Activated naive CD8-positive, alpha-beta T cell treated with anti-CD3 and anti-CD28 coated beads for 36 hours (primary cell): ENCODE measurements around the gene PHPT1. TPM values are rescaled to one million over a fixed set of nuclear protein-coding genes. Genes with fewer than 3 reads are reported as not detected.
"Not testable (repeated sequence)": the region's sequence is repeated elsewhere in the genome, so short reads cannot be mapped to it uniquely, and the experiment has no call there.

Source experiments
- DNase-seq: peaks from one replicate; pipeline ENCODE4 v3.0.0; 2021
- H3K27ac Mint-ChIP-seq: one replicate; pipeline ENCODE4 v1.8.0; 2022; ENCODE audit warnings: mild to moderate bottlenecking, moderate library complexity, mixed read lengths
- H3K27me3 Mint-ChIP-seq: one replicate; pipeline ENCODE4 v1.8.0; 2022; ENCODE audit warnings: mild to moderate bottlenecking, mixed read lengths
- H3K36me3 Mint-ChIP-seq: one replicate; pipeline ENCODE4 v1.8.0; 2021; ENCODE audit warnings: mild to moderate bottlenecking, mixed read lengths
- H3K4me1 Mint-ChIP-seq: one replicate; pipeline ENCODE4 v1.8.0; 2021; ENCODE audit warnings: mixed read lengths
- H3K4me3 Mint-ChIP-seq: one replicate; pipeline ENCODE4 v1.8.0; 2022; ENCODE audit warnings: mild to moderate bottlenecking, moderate library complexity, mixed read lengths
- H3K9me3 Mint-ChIP-seq: one replicate; pipeline ENCODE4 v1.8.0; 2022; ENCODE audit warnings: mixed read lengths
- total RNA-seq, 2 experiments: library from RNA; stranded (reverse); gene quantifications; one replicate each; pipeline ENCODE4 v1.2.3, GENCODE V29; 2021

Gene PHPT1
- total RNA-seq, 2 experiments from 2014 or later = 93.0 to 97.8 TPM

- no peak overlapping the region for H3K27ac Mint-ChIP-seq
- no peak overlapping the region for H3K4me3 Mint-ChIP-seq
These were observed 8.9 kb upstream of the PHPT1 start for GRCh38 chr9:136840140-136840876.

GRCh38 chr9:136840877-136841645, 8.1 kb upstream of the PHPT1 start:
- Mint-ChIP-seq H3K36me3 (peaks cover 6% of the 10 kb centered on the region), H3K27ac (no peak overlapping the region), H3K4me1 (peaks cover 7% of the 10 kb centered on the region), H3K9me3 (no peaks in the 10 kb centered on the region), H3K4me3 (no peak overlapping the region), H3K27me3 (peaks cover 9% of the 10 kb centered on the region)
- DNase-seq = no peak

More at GRCh38 chr9:136840140-136840876, 8.9 kb upstream of the PHPT1 start:
- no peaks in the 10 kb centered on the region for H3K9me3 Mint-ChIP-seq
- H3K4me1 Mint-ChIP-seq = peaks cover 7% of the 10 kb centered on the region
- H3K36me3 Mint-ChIP-seq = peaks cover 6% of the 10 kb centered on the region
- peaks cover 3% of the 10 kb centered on the region for H3K27me3 Mint-ChIP-seq
- DNase-seq = no peak

GRCh38 chr9:136841646-136842379, 7.4 kb upstream of the PHPT1 start:
- H3K27me3 Mint-ChIP-seq = peaks cover 14% of the 10 kb centered on the region
- not testable (repeated sequence) for H3K4me1 Mint-ChIP-seq, DNase-seq, H3K27ac Mint-ChIP-seq, H3K9me3 Mint-ChIP-seq, H3K36me3 Mint-ChIP-seq, H3K4me3 Mint-ChIP-seq

GRCh38 chr9:136842380-136842948, 6.7 kb upstream of the PHPT1 start, which contains the start of gene AJM1:
Gene AJM1 (plus strand): TSS chr9:136842478. CDS start chr9:136844415, 1,937 bp downstream.
- not testable (repeated sequence) for H3K36me3 Mint-ChIP-seq, H3K27ac Mint-ChIP-seq, H3K4me1 Mint-ChIP-seq, H3K9me3 Mint-ChIP-seq
- peak; percentile 86 for DNase-seq
- H3K4me3 Mint-ChIP-seq = peak within 1 kb of the TSS; percentile 59
- H3K27me3 Mint-ChIP-seq = peaks cover 21% of the 10 kb centered on the region

GRCh38 chr9:136843159-136843800, 5.9 kb upstream of the PHPT1 start:
- peaks cover 11% of the 10 kb centered on the region for H3K4me1 Mint-ChIP-seq
- H3K27me3 Mint-ChIP-seq = peaks cover 27% of the 10 kb centered on the region
- not testable (repeated sequence) for H3K27ac Mint-ChIP-seq, H3K36me3 Mint-ChIP-seq, DNase-seq, H3K9me3 Mint-ChIP-seq
- peak overlapping the region; percentile 14 for H3K4me3 Mint-ChIP-seq

DNA sequence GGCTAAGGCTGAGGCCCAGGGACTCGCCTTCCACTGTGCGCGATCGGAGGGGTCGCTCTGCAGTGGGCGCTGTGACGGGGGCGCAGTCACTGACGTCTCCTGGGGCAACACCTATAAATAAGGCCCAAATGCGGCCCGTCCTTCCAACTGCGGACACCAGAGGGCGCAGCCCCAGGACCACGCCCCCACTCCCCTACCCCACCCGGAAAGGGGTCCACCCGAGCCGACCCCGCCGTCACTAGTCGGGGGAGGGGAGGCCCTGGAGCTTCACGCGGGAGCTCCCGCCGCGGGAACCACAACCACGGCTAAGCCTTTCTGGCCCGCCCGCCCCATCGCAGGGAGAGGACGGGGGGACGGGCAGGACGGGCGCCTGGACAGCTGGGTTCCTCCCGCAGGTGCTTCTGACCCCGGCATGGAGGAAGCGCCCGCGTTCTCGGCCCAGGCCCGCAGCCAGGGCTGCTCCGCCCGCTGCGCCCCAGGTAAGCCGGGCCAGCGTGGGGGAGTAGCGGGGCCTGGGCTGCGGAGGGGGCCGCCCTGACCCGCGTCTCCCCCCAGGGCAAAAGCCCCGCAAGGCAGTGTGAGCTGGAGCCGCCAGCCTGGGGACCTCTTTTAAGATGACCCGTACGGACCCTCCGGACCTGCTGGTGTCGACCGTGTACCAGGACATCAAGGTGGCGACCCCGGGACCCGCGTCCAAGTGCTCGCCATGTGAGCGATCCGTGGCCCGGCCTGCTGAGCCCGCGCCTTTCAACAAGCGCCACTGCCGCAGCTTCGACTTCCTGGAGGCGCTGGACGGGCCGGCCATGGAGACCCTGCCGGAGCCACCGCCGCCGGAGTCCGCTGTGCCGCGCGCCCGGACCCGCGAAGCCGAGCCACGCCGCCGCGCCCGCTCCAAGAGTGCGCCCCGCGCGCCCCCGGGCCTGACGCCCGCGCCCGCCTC, 5.1 kb upstream of the PHPT1 start:
- H3K4me3 Mint-ChIP-seq = peak overlapping the region; percentile 14
- peaks cover 29% of the 10 kb centered on the region for H3K27me3 Mint-ChIP-seq
- DNase-seq = peak; percentile 62
- H3K9me3 Mint-ChIP-seq, H3K27ac Mint-ChIP-seq, H3K36me3 Mint-ChIP-seq: not testable (repeated sequence)
- H3K4me1 Mint-ChIP-seq = peaks cover 11% of the 10 kb centered on the region

DNA sequence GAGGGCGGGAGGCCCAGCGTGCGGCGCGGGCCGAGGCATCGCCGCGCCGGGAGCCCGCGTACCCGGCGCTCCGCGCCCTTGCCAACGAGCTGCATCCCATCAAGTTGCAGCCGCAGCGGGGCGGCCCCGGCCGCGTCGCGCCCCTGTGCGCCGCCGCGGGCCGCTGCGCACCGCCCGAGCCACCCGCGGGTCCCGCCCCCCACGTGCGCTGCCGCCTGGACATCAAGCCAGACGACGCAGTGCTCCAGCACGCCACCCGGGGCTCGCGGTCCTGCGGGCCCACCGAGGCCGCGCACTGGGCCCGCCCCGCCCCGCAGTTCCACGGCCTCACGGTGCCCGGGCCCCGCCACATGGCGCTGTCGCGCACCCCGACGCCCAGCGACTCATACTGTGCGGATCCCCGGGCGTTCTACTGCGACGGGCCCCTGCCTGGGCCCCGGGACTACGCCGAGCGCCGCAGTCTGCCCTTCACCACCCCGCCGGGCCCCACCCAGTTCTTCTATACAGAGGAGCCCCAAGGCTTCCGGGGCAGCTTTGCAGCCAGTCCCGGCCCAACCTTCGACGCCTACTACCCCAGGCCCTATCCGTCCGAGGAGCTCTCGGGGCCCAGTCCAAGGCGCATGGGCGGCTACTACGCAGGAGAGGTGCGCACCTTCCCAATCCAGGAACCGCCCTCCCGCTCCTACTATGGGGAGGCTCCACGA, 4.3 kb upstream of the PHPT1 start:
- peak; percentile 34 for DNase-seq
- H3K36me3 Mint-ChIP-seq = peaks cover 3% of the 10 kb centered on the region
- H3K4me1 Mint-ChIP-seq = peaks cover 14% of the 10 kb centered on the region
- H3K4me3 Mint-ChIP-seq = no peak overlapping the region
- H3K27me3 Mint-ChIP-seq = peaks cover 31% of the 10 kb centered on the region
- H3K27ac Mint-ChIP-seq = no peak overlapping the region
- no peaks in the 10 kb centered on the region for H3K9me3 Mint-ChIP-seq

DNA sequence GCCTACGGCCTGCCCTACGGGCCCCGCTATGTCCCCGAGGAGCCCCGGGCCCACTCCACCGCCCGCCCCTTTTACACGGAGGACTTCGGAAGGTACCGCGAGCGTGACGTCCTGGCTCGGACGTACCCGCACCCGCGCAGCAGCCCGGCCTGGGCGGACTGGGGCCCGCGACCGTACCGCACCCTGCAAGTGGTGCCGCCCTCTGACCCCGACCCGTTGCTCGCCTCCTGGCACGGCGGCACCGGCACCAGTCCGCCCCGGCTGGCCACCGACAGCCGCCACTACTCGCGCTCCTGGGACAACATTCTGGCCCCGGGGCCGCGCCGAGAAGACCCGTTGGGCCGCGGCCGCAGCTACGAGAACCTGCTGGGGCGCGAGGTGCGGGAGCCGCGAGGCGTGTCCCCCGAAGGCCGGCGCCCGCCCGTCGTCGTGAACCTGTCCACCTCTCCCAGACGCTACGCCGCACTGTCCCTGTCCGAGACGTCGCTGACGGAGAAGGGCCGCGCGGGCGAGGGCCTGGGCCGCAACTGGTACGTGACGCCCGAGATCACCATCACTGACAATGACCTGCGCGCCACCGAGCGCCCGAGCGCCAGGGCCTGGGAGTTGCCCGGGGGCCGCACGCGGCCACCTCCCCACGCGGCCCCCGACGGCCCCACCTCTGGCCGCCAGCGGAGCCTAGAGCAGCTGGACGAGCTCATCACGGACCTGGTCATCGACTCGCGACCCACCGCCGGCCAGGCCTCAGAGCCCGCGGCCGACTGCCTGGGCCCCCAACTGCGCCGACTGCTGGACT, 3.5 kb upstream of the PHPT1 start:
- no peak overlapping the region for H3K4me3 Mint-ChIP-seq
- no peaks in the 10 kb centered on the region for H3K9me3 Mint-ChIP-seq
- H3K36me3 Mint-ChIP-seq = peaks cover 5% of the 10 kb centered on the region
- H3K27me3 Mint-ChIP-seq = peaks cover 31% of the 10 kb centered on the region
- no peak overlapping the region for H3K27ac Mint-ChIP-seq
- no peak for DNase-seq
- peaks cover 16% of the 10 kb centered on the region for H3K4me1 Mint-ChIP-seq

- no peak overlapping the region for H3K27ac Mint-ChIP-seq
- peaks cover 16% of the 10 kb centered on the region for H3K4me1 Mint-ChIP-seq
- no peaks in the 10 kb centered on the region for H3K9me3 Mint-ChIP-seq
- DNase-seq = no peak
- H3K4me3 Mint-ChIP-seq = peak overlapping the region; percentile 7
- peaks cover 7% of the 10 kb centered on the region for H3K36me3 Mint-ChIP-seq
- peaks cover 31% of the 10 kb centered on the region for H3K27me3 Mint-ChIP-seq
These were observed 2.7 kb upstream of the PHPT1 start for GRCh38 chr9:136846376-136847087.

DNA sequence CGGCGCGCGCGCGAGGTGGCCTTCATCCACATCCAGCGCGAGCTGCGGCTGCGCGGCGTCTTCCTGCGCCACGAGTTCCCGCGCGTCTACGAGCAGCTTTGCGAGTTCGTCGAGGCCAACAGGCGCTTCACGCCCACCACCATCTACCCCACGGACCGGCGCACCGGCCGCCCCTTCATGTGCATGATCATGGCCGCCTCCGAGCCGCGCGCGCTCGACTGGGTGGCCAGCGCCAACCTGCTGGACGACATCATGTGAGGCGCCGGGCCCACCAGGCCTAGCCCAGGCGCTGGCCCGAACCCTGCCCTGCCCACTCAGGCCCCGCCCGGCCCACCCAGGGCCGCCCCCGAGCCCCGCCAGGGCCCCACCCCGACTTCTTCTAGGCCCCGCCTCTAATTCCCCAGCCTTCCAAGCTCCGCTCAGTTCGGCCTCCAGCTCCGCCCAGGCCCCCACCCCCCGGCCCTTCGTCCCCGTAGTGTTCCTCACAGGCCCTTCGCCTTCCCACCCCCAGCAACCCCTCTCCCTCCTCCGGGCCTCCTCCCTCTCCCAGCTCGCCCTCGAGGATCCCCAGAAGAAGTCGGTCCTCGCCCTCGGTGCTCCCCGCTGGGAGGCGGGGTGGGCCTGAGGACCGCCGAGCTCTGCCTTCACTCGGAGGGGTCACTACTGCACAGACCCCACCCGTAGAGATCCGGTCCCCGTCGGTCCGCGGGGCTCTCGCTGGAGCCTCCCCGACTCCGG, 2.0 kb upstream of the PHPT1 start:
- DNase-seq = peak; percentile 42
- H3K4me3 Mint-ChIP-seq = peak overlapping the region; percentile 94
- peaks cover 31% of the 10 kb centered on the region for H3K27me3 Mint-ChIP-seq
- H3K27ac Mint-ChIP-seq = peak overlapping the region; percentile 83
- H3K36me3 Mint-ChIP-seq = peaks cover 7% of the 10 kb centered on the region
- H3K9me3 Mint-ChIP-seq = no peaks in the 10 kb centered on the region
- H3K4me1 Mint-ChIP-seq = peaks cover 15% of the 10 kb centered on the region

DNA sequence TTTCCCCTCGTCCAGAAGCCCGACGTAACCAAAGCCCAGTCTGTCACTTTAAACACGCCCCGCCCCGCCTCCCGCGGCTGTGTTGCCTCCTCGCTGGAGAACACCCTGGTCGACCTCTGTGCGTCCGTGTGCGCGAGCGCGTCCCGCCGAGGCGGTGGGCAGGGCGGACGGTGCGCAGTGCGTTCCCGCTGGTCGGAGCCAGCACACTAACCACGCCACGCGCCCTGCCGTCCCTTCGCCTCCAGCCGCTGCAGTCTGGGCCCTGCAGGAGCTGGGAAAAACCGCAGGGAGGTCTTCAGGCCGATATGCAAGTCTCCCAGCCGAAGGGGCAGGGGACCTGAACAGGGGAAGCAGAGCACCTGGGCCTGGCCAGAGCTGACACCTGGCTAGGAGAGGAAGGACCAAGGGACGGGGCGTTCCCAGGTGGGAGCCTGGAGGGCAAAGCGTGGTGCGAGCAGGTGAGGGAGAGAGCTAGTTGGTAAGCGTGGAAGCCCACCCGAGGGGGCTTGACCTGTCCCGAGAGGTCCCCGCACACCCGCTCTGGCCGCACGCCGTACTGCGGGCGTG, 1.3 kb upstream of the PHPT1 start:
- Mint-ChIP-seq H3K36me3 (peaks cover 7% of the 10 kb centered on the region), H3K4me1 (peaks cover 13% of the 10 kb centered on the region), H3K4me3 (peak overlapping the region; percentile 94), H3K9me3 (no peaks in the 10 kb centered on the region), H3K27ac (peak overlapping the region; percentile 83), H3K27me3 (peaks cover 31% of the 10 kb centered on the region)
- peak; percentile 86 for DNase-seq
